GM10266 (cell line): ENCODE data around the gene GPR152.
A peak's percentile ranks its signal among the peaks of the same experiment; 100 is the strongest.
"Not testable (repeated sequence)": the region's sequence is repeated elsewhere in the genome, so short reads cannot be mapped to it uniquely, and the experiment has no call there.

ENCODE experiments used
- DNase-seq: peaks from one replicate; pipeline ENCODE4 v3.0.0; 2012; ENCODE audit errors: extremely low spot score
- CTCF ChIP-seq: IDR thresholded peaks from 2 replicates; pipeline ENCODE4 v1.5.1; 2012; ENCODE audit warnings: mild to moderate bottlenecking, low read depth; ENCODE audit not compliant: control insufficient read depth, insufficient read depth; ENCODE audit errors: missing control alignments

The GPR152 gene

GRCh38 chr11:67470337-67471002, 17.9 kb upstream of the GPR152 start:
- TF ChIP-seq CTCF = no peak
- no peak for DNase-seq

- TF ChIP-seq CTCF = no peak
- no peak for DNase-seq
Observed at GRCh38 chr11:67469508-67469811, 16.9 kb upstream of the GPR152 start.

GRCh38 chr11:67468759-67469507, 16.4 kb upstream of the GPR152 start, which contains the start of gene TMEM134:
TSS of gene TMEM134 (minus strand) at chr11:67469251. CDS start at chr11:67469192, 59 bp downstream.
- DNase-seq = peak; percentile 98
- TF ChIP-seq CTCF = peak; percentile 75

- no peak for DNase-seq
- TF ChIP-seq CTCF = no peak
Observed at GRCh38 chr11:67468456-67468758, 15.9 kb upstream of the GPR152 start.

GRCh38 chr11:67468056-67468455, 15.5 kb upstream of the GPR152 start:
- TF ChIP-seq CTCF = no peak
- no peak for DNase-seq

GRCh38 chr11:67466962-67467771, 14.6 kb upstream of the GPR152 start:
- no peak for DNase-seq
- no peak for TF ChIP-seq CTCF

- DNase-seq = no peak
- no peak for TF ChIP-seq CTCF
Observed at GRCh38 chr11:67466367-67466766, 13.8 kb upstream of the GPR152 start.

GRCh38 chr11:67465530-67465929, 13.0 kb upstream of the GPR152 start:
- not testable (repeated sequence) for DNase-seq
